GM20431 (cell line): ENCODE results near the gene EPS8L2.
"Not testable (repeated sequence)": the region's sequence is repeated elsewhere in the genome, so short reads cannot be mapped to it uniquely, and the experiment has no call there.

Experiments used
- in situ Hi-C: fragments of 300-500 bp; cut with MseI, MboI; formaldehyde crosslinking; loops from one replicate; pipeline ENCODE4 v1.15.0; 2020; ENCODE audit warnings: low sequenced_read_pairs; ENCODE audit not compliant: unreplicated experiment

EPS8L2 gene

GRCh38 chr11:722346-722811 lies 16.3 kb downstream of the EPS8L2 start:
- in situ Hi-C loops: loop anchor here (10.0 kb wide), 1 partner anchor 168 kb away; no protein-coding TSS in a partner anchor

GRCh38 chr11:723120-723883 lies 17.3 kb downstream of the EPS8L2 start:
- in situ Hi-C loops: loop anchor here (10.0 kb wide), 1 partner anchor 169 kb away; no protein-coding TSS in a partner anchor

DNA sequence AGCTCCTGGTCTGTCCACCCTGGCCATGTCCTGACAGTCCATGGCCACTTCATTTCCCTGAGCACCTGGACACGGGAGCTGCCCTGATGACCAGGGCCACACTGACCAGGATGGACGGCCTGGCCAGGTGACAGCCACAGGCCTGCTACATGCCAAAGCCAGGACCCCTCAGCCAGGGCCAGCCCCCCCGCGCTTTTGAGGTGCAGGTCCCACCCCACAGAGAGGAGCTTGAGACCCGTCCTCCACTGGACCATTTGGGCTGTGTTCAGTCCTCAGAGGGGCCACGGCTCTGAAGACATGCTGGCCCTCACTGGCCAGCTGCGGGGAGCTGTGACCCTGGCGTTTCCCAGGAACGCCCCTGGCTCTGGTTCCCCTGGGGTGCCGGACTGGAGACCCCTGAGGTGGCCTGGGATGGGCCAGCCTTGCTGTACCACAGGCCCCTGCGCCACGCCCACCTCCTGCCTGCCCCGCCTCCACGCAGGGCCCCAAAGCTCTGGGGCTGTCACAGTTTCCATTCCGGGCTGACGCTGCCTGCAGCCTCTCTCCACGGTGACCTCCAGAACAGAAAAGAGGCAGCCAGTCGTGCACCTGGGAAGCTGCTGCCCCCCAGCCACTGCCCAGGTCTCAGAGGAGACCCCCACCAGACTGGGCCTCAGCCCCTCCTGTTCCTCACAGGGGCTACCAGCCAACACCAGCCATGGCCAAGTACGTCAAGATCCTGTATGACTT lies 18.2 kb downstream of the EPS8L2 start:
- in situ Hi-C loops: loop anchor here (10.0 kb wide), 1 partner anchor 169 kb away; no protein-coding TSS in a partner anchor

GRCh38 chr11:724778-725386 lies 18.9 kb downstream of the EPS8L2 start:
- in situ Hi-C loops: loop anchor here (10.0 kb wide), 1 partner anchor 170 kb away; no protein-coding TSS in a partner anchor

- in situ Hi-C loops: loop anchor here (10.0 kb wide), 1 partner anchor 171 kb away; no protein-coding TSS in a partner anchor
These were observed 19.7 kb downstream of the EPS8L2 start for GRCh38 chr11:725624-726202.

DNA sequence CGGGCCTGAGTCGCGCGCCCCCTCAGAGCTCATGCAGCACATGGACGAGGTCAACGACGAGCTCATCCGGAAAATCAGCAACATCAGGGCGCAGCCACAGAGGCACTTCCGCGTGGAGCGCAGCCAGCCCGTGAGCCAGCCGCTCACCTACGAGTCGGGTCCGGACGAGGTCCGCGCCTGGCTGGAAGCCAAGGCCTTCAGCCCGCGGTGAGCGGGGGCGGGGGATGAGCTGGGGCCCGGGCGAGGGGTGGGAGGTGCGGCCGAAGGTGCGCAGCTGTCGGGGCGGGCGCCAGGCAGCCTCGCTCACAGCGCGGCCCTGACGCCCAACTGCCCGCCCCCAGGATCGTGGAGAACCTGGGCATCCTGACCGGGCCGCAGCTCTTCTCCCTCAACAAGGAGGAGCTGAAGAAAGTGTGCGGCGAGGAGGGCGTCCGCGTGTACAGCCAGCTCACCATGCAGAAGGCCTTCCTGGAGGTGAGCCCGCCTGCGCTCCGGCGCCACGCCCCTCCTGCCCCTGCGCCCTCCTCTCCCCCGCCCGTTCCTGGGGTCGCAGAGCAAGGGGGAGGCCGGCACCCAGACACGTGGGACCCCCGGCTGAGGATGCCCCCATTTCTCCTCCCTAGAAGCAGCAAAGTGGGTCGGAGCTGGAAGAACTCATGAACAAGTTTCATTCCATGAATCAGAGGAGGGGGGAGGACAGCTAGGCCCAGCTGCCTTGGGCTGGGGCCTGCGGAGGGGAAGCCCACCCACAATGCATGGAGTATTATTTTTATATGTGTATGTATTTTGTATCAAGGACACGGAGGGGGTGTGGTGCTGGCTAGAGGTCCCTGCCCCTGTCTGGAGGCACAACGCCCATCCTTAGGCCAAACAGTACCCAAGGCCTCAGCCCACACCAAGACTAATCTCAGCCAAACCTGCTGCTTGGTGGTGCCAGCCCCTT lies 20.5 kb downstream of the EPS8L2 start:
- in situ Hi-C loops: loop anchor here (10.0 kb wide), 1 partner anchor 172 kb away; no protein-coding TSS in a partner anchor

GRCh38 chr11:727281-727701 lies 21.3 kb downstream of the EPS8L2 start:
- in situ Hi-C loops: loop anchor here (10.0 kb wide), 1 partner anchor 172 kb away; no protein-coding TSS in a partner anchor

DNA sequence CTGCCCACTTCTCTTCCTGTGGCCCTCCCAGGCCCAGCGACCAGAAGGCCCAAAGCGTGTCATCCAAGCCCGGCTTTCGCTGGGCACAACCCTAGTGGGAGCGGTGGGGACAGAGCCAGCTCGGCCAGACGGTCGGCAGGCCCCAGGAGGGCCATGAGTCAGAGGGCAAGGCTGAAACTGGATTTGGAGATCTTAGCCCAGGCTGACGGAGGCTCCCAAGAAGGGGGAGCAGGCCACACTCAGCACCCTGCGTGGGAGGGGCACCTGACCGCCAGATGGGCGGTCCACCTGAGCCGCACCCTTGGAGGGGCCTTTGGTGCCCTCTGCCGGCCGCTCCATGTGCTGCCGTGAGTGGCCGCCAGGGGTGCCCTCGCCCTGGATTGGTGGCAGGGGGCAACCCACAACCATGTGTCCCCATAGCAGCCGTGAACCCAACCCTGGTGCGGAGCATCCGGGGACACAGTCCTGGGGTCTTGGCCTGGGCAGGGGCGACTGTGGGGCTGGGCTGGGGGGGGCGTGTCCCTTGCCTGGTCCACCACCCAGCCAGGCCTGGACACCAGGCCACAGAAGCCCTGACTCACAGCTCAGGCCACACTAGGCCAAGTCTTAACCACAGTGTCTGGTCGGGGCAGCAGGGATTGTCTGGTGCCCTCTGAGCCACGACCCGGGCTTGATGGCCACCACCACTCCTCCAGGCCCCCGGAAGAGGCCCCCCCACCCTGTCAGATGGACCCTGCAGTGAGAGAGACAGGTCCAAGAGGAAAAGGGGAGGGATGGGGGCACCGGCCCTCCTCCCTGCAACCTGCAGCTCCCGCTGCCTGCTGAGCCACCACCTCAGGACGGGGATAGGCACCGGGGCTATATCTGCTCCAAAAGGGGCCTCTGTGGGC lies 22.1 kb downstream of the EPS8L2 start:
- in situ Hi-C loops: loop anchor here (10.0 kb wide), 1 partner anchor 173 kb away; no protein-coding TSS in a partner anchor

DNA sequence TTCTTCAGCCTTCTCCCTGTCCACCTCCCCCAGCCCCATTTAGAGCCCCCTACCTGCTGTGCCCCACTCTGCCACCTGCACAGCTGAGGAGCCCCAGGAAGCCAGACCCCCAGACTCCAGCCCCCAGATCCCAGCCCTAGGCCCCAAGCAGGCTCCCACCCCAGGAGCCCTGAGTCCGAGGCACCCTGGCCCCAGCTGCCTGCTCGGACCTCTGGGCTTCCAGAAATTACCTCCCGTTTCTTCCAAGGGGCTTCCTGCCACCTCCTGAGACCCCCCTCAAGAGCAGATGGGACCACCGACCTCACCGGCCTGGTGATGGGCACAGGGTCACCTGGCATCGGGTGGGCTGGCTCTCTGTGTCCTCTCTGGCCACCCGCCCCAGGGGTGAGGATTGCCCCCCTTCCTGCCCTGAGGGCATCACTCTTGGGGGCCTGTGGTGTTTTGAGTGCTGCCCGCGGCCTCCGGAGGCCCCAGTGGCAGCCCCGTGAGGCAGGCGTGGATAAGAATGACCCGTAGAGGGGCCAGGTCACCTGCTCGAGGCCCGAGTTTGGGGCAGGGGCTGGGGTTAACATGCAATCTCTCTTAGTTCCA lies 23.0 kb downstream of the EPS8L2 start:
- in situ Hi-C loops: loop anchor here (10.0 kb wide), 1 partner anchor 174 kb away; no protein-coding TSS in a partner anchor

GRCh38 chr11:729492-730074 lies 23.6 kb downstream of the EPS8L2 start:
- in situ Hi-C loops: loop anchor here (10.0 kb wide), 1 partner anchor 175 kb away; no protein-coding TSS in a partner anchor

DNA sequence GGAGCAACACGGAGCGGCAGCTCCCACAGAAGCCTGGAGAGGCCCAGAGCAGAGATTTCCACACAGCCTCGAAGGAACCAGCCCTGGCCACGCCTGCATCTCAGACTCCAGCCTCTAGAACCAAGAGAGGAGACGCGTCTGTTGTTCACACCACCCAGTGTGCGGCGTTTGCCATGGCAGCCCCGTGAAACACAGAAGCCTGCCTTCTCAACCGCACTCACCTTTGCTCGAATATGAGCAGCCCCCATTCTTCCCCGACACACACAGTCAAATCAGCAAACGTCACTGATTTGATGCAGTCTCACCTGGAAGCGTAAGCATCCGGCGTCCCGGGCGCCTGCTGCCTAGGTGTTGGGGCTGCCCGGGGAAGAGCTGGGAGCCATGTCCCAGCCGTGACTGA lies 27.0 kb downstream of the EPS8L2 start:
- in situ Hi-C loops: no loop called here

DNA sequence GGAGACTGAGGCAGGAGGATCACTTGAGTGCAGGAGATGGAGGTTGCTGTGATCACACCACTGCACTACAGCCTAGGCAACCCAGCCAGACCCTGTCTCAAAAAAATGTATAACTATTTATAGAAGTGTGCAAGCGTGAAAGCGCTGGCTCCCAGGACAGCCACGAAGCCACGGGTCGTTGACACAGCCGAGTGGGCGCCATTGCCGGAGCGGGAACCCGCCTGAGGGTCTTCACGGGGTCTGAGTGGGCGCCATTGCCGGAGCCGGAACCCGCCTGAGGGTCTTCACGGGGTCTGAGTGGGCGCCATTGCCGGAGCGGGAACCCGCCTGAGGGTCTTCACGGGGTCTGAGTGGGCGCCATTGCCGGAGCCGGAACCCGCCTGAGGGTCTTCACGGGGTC lies 28.5 kb downstream of the EPS8L2 start:
- in situ Hi-C loops: not testable (repeated sequence)

DNA sequence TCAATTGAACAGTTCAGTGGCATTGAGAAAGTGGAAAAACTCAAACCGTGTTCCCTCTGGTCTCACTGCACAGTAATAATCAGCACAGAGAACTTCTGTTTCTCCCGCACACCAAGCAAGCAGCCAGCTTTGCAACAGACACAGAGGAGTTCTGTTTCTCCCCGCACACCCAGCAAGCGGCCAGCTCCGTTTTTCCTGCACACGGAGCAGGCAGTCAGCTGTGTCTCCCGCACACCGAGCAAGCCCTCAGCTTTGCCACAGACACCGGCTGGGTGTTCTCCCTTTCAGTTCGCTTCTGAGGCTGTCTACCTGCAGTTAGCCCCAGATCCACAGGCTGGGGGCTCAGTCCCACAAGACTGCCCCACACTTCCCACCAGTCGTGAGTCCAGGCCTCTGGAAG lies 31.3 kb downstream of the EPS8L2 start:
- in situ Hi-C loops: no loop called here

DNA sequence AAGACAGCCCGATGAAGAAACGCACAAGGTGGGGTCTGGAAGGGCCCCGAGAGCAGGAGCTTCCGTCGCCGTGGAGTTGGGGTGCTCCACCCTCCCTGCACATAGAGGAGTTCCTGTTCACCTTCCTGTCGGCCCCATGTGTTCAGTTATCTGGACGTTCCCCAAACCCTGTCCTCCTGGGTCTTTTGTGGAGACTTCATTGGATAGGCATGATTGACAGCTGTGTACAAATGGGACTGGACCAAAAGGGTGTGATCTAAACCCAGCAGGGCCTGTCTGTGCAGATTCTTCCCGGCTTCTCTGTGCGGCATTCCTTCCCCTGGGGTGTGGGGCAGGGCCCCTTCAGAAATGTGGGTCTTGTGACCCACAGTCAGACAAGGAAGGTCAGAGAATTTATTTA lies 31.9 kb downstream of the EPS8L2 start:
- in situ Hi-C loops: not testable (repeated sequence)

DNA sequence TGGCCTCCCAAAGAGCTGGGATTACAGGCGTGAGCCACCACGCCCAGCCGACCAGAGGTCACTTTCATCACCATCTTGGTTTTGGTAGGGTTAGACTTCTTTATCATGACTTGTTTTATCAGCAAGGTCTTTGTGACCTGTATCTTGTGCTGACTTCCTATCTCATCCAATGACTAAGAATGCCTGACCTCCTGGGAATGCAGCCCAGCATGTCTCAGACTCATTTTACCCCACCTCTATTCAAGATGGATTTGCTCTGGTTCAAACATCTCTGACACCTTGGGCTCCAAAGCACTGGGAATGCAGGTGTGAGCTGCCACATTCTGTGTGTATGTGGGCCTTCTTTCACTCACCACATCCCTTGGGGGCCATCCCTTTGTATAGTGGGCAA lies 36.1 kb downstream of the EPS8L2 start:
- in situ Hi-C loops: no loop called here

DNA sequence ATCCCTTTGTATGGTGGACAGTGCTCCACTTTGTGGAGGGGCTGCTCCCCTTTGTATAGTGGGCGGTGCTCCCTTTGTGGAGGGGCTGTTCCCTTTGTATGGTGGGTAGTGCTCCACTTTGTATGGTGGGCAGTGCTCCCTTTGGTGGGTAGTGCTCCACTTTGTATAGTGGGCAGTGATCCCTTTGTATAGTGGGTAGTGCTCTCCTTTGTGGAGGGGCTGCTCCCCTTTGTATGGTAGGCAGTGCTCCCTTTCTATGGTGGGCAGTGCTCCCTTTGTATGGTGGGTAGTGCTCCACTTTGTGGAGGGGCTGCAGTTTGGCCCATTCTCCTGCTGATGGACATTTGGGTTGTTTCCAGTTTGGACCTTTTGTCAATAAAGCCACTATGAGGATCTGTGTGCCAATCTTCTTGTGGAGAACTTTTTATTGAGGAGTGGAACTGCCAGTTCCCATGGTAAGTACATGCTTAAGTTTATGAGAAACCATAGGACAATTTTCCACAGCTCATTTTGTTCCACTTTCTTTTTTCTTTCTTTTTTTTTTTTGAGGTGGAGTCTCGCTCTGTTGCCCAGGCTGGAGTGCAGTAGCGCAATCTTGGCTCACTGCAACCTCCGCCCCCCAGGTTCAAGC lies 36.7 kb downstream of the EPS8L2 start:
- in situ Hi-C loops: no loop called here

DNA sequence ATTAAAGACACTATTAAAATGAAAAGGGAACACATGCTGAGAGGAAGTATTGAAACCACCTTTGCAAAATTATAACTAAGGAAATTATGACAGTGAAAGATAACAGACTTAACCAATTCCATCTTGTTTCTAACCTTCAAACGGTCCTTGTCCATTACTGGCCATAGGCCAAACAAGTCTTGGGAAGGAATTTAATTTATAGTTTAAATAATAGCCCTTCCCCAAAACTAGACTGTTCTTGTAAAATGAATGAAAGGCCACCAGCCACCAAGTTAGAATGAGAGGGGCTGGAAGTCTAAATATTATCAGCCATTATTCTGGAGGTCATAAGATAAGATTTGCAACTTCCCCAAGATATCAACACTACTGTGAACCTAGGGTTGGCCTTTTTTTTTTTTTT lies 39.4 kb downstream of the EPS8L2 start:
- in situ Hi-C loops: no loop called here
